DND-41 (cell line): ENCODE data around the gene BLTP2.
A peak's percentile ranks its signal among the peaks of the same experiment; 100 is the strongest.

ENCODE experiments used
- CTCF ChIP-seq: IDR thresholded peaks from 2 replicates; pipeline ENCODE4 v1.5.1; 2012; ENCODE audit warnings: borderline replicate concordance, low read length, moderate library complexity, mild to moderate bottlenecking; ENCODE audit not compliant: poor library complexity, severe bottlenecking; ENCODE audit errors: extremely low read depth
- EZH2 ChIP-seq: IDR thresholded peaks from 3 replicates; pipeline ENCODE4 v1.6.1; 2012; ENCODE audit warnings: borderline replicate concordance, low read depth, mild to moderate bottlenecking, moderate library complexity, low read length, inconsistent platforms; ENCODE audit not compliant: severe bottlenecking

DNA sequence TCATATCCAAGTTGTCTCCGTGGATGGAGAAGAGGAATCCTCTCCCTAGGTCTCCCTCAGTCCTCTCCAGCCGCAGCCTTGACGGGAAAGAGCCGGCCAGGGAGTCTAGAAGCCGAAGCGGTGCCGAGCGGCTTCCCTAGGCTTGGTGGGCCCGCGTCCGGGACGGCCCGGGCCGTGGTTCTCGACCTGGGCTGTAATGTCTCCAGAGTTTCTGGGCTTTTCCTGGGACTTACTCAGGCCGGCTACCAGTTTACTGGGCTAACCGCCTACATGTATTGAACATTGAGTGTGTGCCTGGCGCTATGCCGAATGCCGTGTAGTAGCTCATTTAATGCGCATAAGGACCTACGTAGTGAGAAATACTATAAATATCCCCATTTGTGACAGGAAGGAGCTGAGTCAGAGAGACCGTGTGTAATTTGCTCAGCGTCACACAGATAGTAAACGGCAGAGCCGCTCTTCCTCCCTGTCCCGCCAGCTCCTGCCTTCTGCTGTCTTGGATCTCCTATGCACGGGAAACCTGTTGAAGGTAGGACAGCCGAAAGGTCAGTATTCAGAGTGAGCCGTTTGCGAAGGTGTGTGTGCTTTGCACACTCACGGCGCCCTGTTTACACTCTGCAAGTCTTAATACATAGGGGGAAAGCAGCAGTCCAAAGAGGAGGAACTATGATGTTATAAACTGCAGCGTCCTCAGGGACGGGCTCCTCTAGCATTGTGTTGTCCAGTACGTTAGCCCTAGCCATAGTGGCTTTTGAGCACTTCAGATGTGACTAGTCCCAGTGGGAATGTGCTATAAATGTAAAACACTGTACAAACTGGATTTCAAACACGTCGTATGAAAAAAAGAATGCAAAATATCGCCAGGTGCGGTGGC is 45.4 kb downstream of the BLTP2 start:
- peak; percentile 1 for TF ChIP-seq CTCF
- no peak for TF ChIP-seq EZH2
